Measurements from ENCODE around the gene GALNT8.
A peak's percentile ranks its signal among the peaks of the same experiment; 100 is the strongest.
"Not testable (repeated sequence)": the region's sequence is repeated elsewhere in the genome, so short reads cannot be mapped to it uniquely, and the experiment has no call there.

Gene GALNT8

DNA sequence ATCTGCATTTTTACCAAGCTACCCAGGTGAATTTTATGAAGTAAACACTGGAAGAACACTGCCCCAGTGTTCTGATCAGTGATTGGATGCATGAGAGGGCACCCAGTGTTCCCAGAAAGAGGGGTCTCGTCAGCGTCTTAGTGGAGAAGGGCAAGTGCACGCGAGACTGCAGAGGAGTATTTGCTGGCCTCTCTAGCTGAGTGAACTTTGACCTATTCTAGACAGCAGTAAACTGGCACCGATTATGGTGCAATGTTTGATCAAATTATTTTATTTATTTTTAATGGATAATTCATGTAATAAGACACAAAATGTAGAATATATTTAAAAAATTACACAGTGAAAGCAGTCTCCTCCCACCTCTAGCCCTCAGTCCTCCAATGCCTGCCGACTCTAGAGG, 5.3 kb upstream of the GALNT8 start:
- Histone ChIP-seq H3K4me3 (ENCODE audit: low read depth, low read length) (no peak overlapping the region), H3K27me3 (ENCODE audit: insufficient read depth, low read depth, severe bottlenecking) (no peaks in the 10 kb centered on the region), H3K27ac (no peak overlapping the region), H3K36me3 (no peaks in the 10 kb centered on the region), H3K9me3 (ENCODE audit: severe bottlenecking) (no peaks in the 10 kb centered on the region)
- DNase-seq: no peak
- TF ChIP-seq, protein P1, sequence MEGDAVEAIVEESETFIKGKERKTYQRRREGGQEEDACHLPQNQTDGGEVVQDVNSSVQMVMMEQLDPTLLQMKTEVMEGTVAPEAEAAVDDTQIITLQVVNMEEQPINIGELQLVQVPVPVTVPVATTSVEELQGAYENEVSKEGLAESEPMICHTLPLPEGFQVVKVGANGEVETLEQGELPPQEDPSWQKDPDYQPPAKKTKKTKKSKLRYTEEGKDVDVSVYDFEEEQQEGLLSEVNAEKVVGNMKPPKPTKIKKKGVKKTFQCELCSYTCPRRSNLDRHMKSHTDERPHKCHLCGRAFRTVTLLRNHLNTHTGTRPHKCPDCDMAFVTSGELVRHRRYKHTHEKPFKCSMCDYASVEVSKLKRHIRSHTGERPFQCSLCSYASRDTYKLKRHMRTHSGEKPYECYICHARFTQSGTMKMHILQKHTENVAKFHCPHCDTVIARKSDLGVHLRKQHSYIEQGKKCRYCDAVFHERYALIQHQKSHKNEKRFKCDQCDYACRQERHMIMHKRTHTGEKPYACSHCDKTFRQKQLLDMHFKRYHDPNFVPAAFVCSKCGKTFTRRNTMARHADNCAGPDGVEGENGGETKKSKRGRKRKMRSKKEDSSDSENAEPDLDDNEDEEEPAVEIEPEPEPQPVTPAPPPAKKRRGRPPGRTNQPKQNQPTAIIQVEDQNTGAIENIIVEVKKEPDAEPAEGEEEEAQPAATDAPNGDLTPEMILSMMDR (IDR thresholded peaks at IDR 0.05; ENCODE audit: low read depth, low read length): no peak

DNA sequence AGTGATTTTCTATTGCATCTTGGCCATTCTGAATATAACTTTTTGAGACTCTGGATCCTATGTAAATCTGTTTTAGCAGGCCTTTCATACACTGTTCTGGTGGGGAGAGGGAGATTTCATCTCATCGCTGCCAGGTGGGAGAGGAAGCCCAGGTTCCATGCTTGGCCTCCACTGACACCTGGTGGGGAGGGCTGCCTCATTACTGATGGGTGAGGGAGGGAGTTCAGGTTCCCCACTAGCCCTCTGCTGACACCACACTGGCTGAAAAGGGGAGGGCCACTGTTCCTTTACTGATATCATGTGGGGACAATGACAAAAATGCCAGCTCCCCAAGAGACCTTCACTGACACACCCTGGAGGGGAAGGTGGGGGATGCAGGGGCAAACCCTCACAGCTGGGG, 2.4 kb upstream of the GALNT8 start:
- peak; percentile 31 for DNase-seq
- H3K9me3 ChIP-seq (ENCODE audit: severe bottlenecking): no peaks in the 10 kb centered on the region
- peaks cover 5% of the 10 kb centered on the region; the same call in 1 of the 2 replicates for H3K36me3 ChIP-seq
- H3K27ac ChIP-seq: no peak overlapping the region
- no peaks in the 10 kb centered on the region for H3K27me3 ChIP-seq (ENCODE audit: insufficient read depth, low read depth, severe bottlenecking)
- TF ChIP-seq, protein P1 (IDR thresholded peaks at IDR 0.05; ENCODE audit: low read depth, low read length): peak; percentile 38
- no peak overlapping the region for H3K4me3 ChIP-seq (ENCODE audit: low read depth, low read length)

DNA sequence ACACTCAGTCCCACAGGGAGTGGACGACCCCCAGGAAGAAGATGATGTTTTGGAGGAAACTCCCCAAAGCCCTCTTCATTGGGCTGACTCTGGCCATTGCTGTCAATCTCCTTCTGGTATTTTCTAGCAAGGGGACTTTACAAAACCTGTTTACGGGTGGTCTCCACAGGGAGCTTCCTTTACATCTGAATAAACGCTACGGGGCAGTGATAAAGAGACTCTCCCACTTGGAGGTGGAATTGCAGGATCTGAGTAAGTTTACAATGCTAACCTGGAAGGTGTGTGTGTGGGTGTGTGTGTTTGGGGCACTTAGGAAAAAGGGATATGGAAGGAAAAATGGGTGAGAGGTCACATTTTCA, 416 bp downstream of the GALNT8 start:
- no peaks in the 10 kb centered on the region for H3K27me3 ChIP-seq (ENCODE audit: insufficient read depth, low read depth, severe bottlenecking)
- no peak for DNase-seq
- H3K27ac ChIP-seq: peak overlapping the region; percentile 79
- H3K9me3 ChIP-seq (ENCODE audit: severe bottlenecking): no peaks in the 10 kb centered on the region
- peak overlapping the region; percentile 22 for H3K4me3 ChIP-seq (ENCODE audit: low read depth, low read length)
- TF ChIP-seq, protein P1 (IDR thresholded peaks at IDR 0.05; ENCODE audit: low read depth, low read length): no peak
- H3K36me3 ChIP-seq: peaks cover 5% of the 10 kb centered on the region; the same call in 1 of the 2 replicates

DNA sequence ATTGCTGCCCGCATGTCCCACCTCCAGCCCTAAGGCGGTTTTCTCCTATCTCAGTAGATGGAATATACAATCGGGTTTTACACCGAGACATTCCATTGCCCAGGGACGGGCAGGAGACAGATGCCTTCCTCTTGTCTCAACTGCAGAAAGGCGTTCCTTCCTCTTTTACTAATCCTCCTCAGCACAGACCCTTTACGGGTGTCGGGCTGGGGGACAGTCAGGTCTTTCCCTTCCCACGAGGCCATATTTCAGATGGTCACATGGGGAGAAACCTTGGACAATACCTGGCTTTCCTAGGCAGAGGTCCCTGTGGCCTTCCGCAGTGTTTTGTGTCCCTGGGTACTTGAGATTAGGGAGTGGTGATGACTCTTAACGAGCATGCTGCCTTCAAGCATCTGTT, 1.4 kb downstream of the GALNT8 start:
- not testable (repeated sequence) for DNase-seq; H3K4me3 ChIP-seq (ENCODE audit: low read depth, low read length); H3K27me3 ChIP-seq (ENCODE audit: insufficient read depth, low read depth, severe bottlenecking); H3K36me3 ChIP-seq; H3K9me3 ChIP-seq (ENCODE audit: severe bottlenecking)
- H3K27ac ChIP-seq: peak overlapping the region; percentile 62

DNA sequence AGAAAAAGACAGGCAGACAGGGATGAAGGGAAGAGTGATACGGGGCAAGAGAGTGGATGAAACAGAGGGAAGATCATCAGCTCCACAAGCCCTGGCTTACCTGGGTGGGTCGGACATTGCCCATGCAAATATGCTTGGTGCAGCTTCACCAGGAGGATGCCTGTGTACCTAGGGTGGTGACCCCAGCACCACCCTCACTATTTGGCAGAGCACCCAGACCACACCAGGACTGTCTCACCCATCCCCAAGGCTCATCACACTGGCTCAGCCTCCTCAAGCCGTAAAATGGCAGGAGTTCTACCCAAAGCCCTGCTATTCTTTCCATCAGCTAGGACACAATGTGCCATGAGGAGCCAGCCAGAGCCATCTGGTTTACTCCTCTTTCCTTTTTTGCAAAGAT, 3.0 kb downstream of the GALNT8 start:
- no peak for DNase-seq
- H3K27me3 ChIP-seq (ENCODE audit: insufficient read depth, low read depth, severe bottlenecking): no peaks in the 10 kb centered on the region
- TF ChIP-seq, protein P1 (IDR thresholded peaks at IDR 0.05; ENCODE audit: low read depth, low read length): no peak
- no peak overlapping the region for H3K4me3 ChIP-seq (ENCODE audit: low read depth, low read length)
- no peak overlapping the region for H3K27ac ChIP-seq
- H3K36me3 ChIP-seq: peaks cover 11% of the 10 kb centered on the region
- no peaks in the 10 kb centered on the region for H3K9me3 ChIP-seq (ENCODE audit: severe bottlenecking)

DNA sequence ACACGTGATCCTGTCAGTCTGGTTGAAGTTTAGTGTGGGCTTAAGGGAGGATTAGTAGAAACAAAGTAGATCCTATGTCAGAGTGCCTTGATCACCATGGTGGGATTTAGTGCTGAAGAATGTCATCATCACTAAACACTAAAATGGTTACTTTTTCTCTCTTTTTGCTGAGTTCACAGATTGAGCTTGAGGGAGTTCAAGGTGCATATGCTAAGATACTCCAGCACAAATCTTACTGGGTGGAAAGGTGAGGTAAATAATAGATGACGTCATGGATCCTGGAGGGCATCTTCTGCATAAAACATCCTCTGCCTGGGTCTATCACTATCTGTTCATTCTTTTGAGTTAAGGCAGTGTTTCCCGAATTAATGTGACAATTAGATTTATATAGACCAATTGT, 4.9 kb downstream of the GALNT8 start:
- Histone ChIP-seq H3K36me3 (peaks cover 15% of the 10 kb centered on the region), H3K9me3 (ENCODE audit: severe bottlenecking) (no peaks in the 10 kb centered on the region), H3K27ac (no peak overlapping the region), H3K4me3 (ENCODE audit: low read depth, low read length) (no peak overlapping the region), H3K27me3 (ENCODE audit: insufficient read depth, low read depth, severe bottlenecking) (no peaks in the 10 kb centered on the region)
- DNase-seq: no peak
- TF ChIP-seq, protein P1 (IDR thresholded peaks at IDR 0.05; ENCODE audit: low read depth, low read length): no peak

Measured in WERI-Rb-1 (cell line).